BLaER1 (cell line): ENCODE results near the gene TIMMDC1.

Experiments
- H3K27ac ChIP-seq: shearing (Covaris generic); formaldehyde crosslinking; 2 replicates; pipeline ENCODE4 v1.8.1; 2022
- H3K27me3 ChIP-seq: shearing (Covaris generic); formaldehyde crosslinking; 2 replicates; pipeline ENCODE4 v1.8.1; 2022
- H3K36me3 ChIP-seq: shearing (Covaris generic); formaldehyde crosslinking; 2 replicates; pipeline ENCODE4 v1.8.1; 2022
- H3K4me1 ChIP-seq: shearing (Covaris generic); formaldehyde crosslinking; 2 replicates; pipeline ENCODE4 v1.8.1; 2022
- H3K4me2 ChIP-seq: shearing (Covaris generic); formaldehyde crosslinking; 2 replicates; pipeline ENCODE4 v1.8.1; 2022
- H3K4me3 ChIP-seq: shearing (Covaris generic); formaldehyde crosslinking; 2 replicates; pipeline ENCODE4 v1.8.1; 2022
- H3K9ac ChIP-seq: shearing (Covaris generic); formaldehyde crosslinking; 2 replicates; pipeline ENCODE4 v1.8.1; 2022
- H3K9me3 ChIP-seq: shearing (Covaris generic); formaldehyde crosslinking; 2 replicates; pipeline ENCODE4 v1.8.1; 2022
- H4K20me1 ChIP-seq: shearing (Covaris generic); formaldehyde crosslinking; 2 replicates; pipeline ENCODE4 v1.8.1; 2022
- Cebpa-rat ChIP-seq: shearing (Covaris generic); IDR thresholded peaks from 2 replicates; pipeline ENCODE4 v1.8.1; 2022

The TIMMDC1 gene

GRCh38 chr3:119507404-119507803, 9.1 kb downstream of the TIMMDC1 start:
- peaks cover 60% of the 10 kb centered on the region for H3K36me3 ChIP-seq
- H3K4me3 ChIP-seq, result no peak overlapping the region
- no peak overlapping the region for H3K27ac ChIP-seq
- H3K4me2 ChIP-seq, result no peak overlapping the region
- no peak overlapping the region for H3K9ac ChIP-seq
- no peaks in the 10 kb centered on the region for H4K20me1 ChIP-seq
- no peaks in the 10 kb centered on the region for H3K9me3 ChIP-seq
- 0 out of 2 replicates have a peak, but pooled peaks cover 4% of the 10 kb centered on the region for H3K4me1 ChIP-seq
- TF ChIP-seq Cebpa-rat, result no peak
- H3K27me3 ChIP-seq, result no peaks in the 10 kb centered on the region

- peaks cover 64% of the 10 kb centered on the region for H3K36me3 ChIP-seq
- 0 out of 2 replicates have a peak, but pooled peaks cover 4% of the 10 kb centered on the region for H3K4me1 ChIP-seq
- H3K27ac ChIP-seq, result no peak overlapping the region
- H3K27me3 ChIP-seq, result no peaks in the 10 kb centered on the region
- H3K9me3 ChIP-seq, result no peaks in the 10 kb centered on the region
- H4K20me1 ChIP-seq, result no peaks in the 10 kb centered on the region
- no peak overlapping the region for H3K4me3 ChIP-seq
- H3K4me2 ChIP-seq, result no peak overlapping the region
- no peak for TF ChIP-seq Cebpa-rat
- H3K9ac ChIP-seq, result no peak overlapping the region
Observed at GRCh38 chr3:119508172-119508845, 10.0 kb downstream of the TIMMDC1 start.

- Histone ChIP-seq H3K9ac (no peak overlapping the region), H3K9me3 (no peaks in the 10 kb centered on the region), H3K4me1 (0 out of 2 replicates have a peak, but pooled peaks cover 4% of the 10 kb centered on the region), H3K36me3 (peaks cover 69% of the 10 kb centered on the region), H3K4me3 (no peak overlapping the region), H3K27me3 (no peaks in the 10 kb centered on the region), H4K20me1 (no peaks in the 10 kb centered on the region), H3K27ac (no peak overlapping the region), H3K4me2 (no peak overlapping the region)
- TF ChIP-seq Cebpa-rat, result no peak
Observed at GRCh38 chr3:119510690-119511089, 12.3 kb downstream of the TIMMDC1 start.

GRCh38 chr3:119514637-119515036, 16.3 kb downstream of the TIMMDC1 start:
- no peaks in the 10 kb centered on the region for H4K20me1 ChIP-seq
- H3K4me2 ChIP-seq, result no peak overlapping the region
- H3K27me3 ChIP-seq, result no peaks in the 10 kb centered on the region
- H3K9ac ChIP-seq, result no peak overlapping the region
- H3K36me3 ChIP-seq, result peaks cover 80% of the 10 kb centered on the region
- no peaks in the 10 kb centered on the region for H3K4me1 ChIP-seq
- no peak overlapping the region for H3K27ac ChIP-seq
- no peak overlapping the region for H3K4me3 ChIP-seq
- H3K9me3 ChIP-seq, result peaks cover 13% of the 10 kb centered on the region
- no peak for TF ChIP-seq Cebpa-rat

- Histone ChIP-seq H4K20me1 (no peaks in the 10 kb centered on the region), H3K36me3 (peaks cover 98% of the 10 kb centered on the region)
- no peak for TF ChIP-seq Cebpa-rat
Observed at GRCh38 chr3:119517112-119517511, 18.8 kb downstream of the TIMMDC1 start.

GRCh38 chr3:119518026-119518425, 19.7 kb downstream of the TIMMDC1 start:
- TF ChIP-seq Cebpa-rat, result no peak
- Histone ChIP-seq H4K20me1 (no peaks in the 10 kb centered on the region), H3K4me1 (no peaks in the 10 kb centered on the region), H3K36me3 (peaks cover 93% of the 10 kb centered on the region), H3K4me2 (no peak overlapping the region), H3K9me3 (peaks cover 23% of the 10 kb centered on the region), H3K4me3 (no peak overlapping the region), H3K27ac (no peak overlapping the region), H3K27me3 (no peaks in the 10 kb centered on the region), H3K9ac (no peak overlapping the region)

More at GRCh38 chr3:119517112-119517511, 18.8 kb downstream of the TIMMDC1 start:
- H3K27me3 ChIP-seq, result no peaks in the 10 kb centered on the region
- no peak overlapping the region for H3K27ac ChIP-seq
- no peak overlapping the region for H3K4me3 ChIP-seq
- no peak overlapping the region for H3K4me2 ChIP-seq
- peaks cover 23% of the 10 kb centered on the region for H3K9me3 ChIP-seq
- H3K4me1 ChIP-seq, result no peaks in the 10 kb centered on the region
- H3K9ac ChIP-seq, result no peak overlapping the region

- Histone ChIP-seq H3K4me2 (no peak overlapping the region), H3K27me3 (no peaks in the 10 kb centered on the region), H3K4me1 (no peaks in the 10 kb centered on the region), H3K36me3 (peaks cover 48% of the 10 kb centered on the region), H4K20me1 (no peaks in the 10 kb centered on the region), H3K27ac (no peak overlapping the region), H3K9me3 (peaks cover 9% of the 10 kb centered on the region; the same call in 1 of the 2 replicates), H3K4me3 (no peak overlapping the region), H3K9ac (no peak overlapping the region)
- TF ChIP-seq Cebpa-rat, result no peak
Observed at GRCh38 chr3:119524931-119525662, 26.8 kb downstream of the TIMMDC1 start.

- TF ChIP-seq Cebpa-rat, result no peak
- no peaks in the 10 kb centered on the region for H3K9me3 ChIP-seq
- H4K20me1 ChIP-seq, result no peaks in the 10 kb centered on the region
- no peak overlapping the region for H3K9ac ChIP-seq
- no peak overlapping the region for H3K4me2 ChIP-seq
- no peak overlapping the region for H3K4me3 ChIP-seq
- H3K27ac ChIP-seq, result no peak overlapping the region
- peaks cover 26% of the 10 kb centered on the region for H3K36me3 ChIP-seq
- H3K4me1 ChIP-seq, result no peaks in the 10 kb centered on the region
- H3K27me3 ChIP-seq, result no peaks in the 10 kb centered on the region
Observed at GRCh38 chr3:119527714-119528113, 29.4 kb downstream of the TIMMDC1 start.

GRCh38 chr3:119529883-119530282, 31.5 kb downstream of the TIMMDC1 start:
- Histone ChIP-seq H3K4me2 (no peak overlapping the region), H3K9ac (no peak overlapping the region), H3K27me3 (no peaks in the 10 kb centered on the region), H3K9me3 (no peaks in the 10 kb centered on the region), H3K4me1 (no peaks in the 10 kb centered on the region), H3K36me3 (peaks cover 6% of the 10 kb centered on the region; the same call in 1 of the 2 replicates), H3K27ac (no peak overlapping the region), H3K4me3 (no peak overlapping the region), H4K20me1 (no peaks in the 10 kb centered on the region)
- no peak for TF ChIP-seq Cebpa-rat

- H3K4me2 ChIP-seq, result no peak overlapping the region
- H4K20me1 ChIP-seq, result no peaks in the 10 kb centered on the region
- peaks cover under 1% of the 10 kb centered on the region; the same call in 1 of the 2 replicates for H3K36me3 ChIP-seq
- TF ChIP-seq Cebpa-rat, result no peak
- no peak overlapping the region for H3K9ac ChIP-seq
- no peak overlapping the region for H3K4me3 ChIP-seq
- H3K4me1 ChIP-seq, result no peaks in the 10 kb centered on the region
- H3K27me3 ChIP-seq, result no peaks in the 10 kb centered on the region
- no peaks in the 10 kb centered on the region for H3K9me3 ChIP-seq
- H3K27ac ChIP-seq, result no peak overlapping the region
Observed at GRCh38 chr3:119530456-119530855, 32.1 kb downstream of the TIMMDC1 start.
